K562 (cell line): ENCODE measurements around the gene RAP1GDS1. TPM values are rescaled to one million over a fixed set of nuclear protein-coding genes. Genes with fewer than 3 reads are reported as not detected.

ENCODE experiments used
- ARHGAP35 ChIP-seq: fragments of 450-650 bp; IDR thresholded peaks from 2 replicates; pipeline ENCODE4 v1.6.1; 2018; ENCODE audit not compliant: partially characterized antibody
- CEBPZ ChIP-seq: fragments of 150-350 bp; IDR thresholded peaks from 2 replicates; pipeline ENCODE4 v1.6.1; 2014; ENCODE audit warnings: low read depth, mild to moderate bottlenecking, low read length, borderline replicate concordance
- CHD4 ChIP-seq: fragments of 200-600 bp; sonication (generic); IDR thresholded peaks from 3 replicates; pipeline ENCODE4 v1.6.1; 2012; ENCODE audit warnings: low read depth, mild to moderate bottlenecking, mixed read lengths, low read length, inconsistent platforms; ENCODE audit not compliant: insufficient read depth, insufficient replicate concordance, poor library complexity, severe bottlenecking
- CHD7 ChIP-seq: fragments of 200-600 bp; sonication (generic); IDR thresholded peaks from one replicate; pipeline ENCODE4 v1.6.1; 2012; ENCODE audit warnings: mild to moderate bottlenecking, low read depth, low read length, inconsistent platforms
- CTCFL ChIP-seq: IDR thresholded peaks from 2 replicates; pipeline ENCODE4 v1.6.1; 2011; ENCODE audit warnings: borderline replicate concordance, low read depth, mild to moderate bottlenecking, moderate library complexity, low read length; ENCODE audit not compliant: insufficient read depth, poor library complexity, severe bottlenecking
- HMG20A ChIP-seq: fragments of 450-650 bp; formaldehyde crosslinking; conservative IDR thresholded peaks from 2 replicates; pipeline ENCODE4 v1.4.0; 2020; ENCODE audit warnings: mild to moderate bottlenecking, mixed read lengths
- KAT2B ChIP-seq: IDR thresholded peaks from one replicate; pipeline ENCODE4 v1.6.1; 2012; ENCODE audit warnings: low read depth, mild to moderate bottlenecking, control low read depth, inconsistent platforms, low read length, moderate library complexity
- USF2 ChIP-seq: sonication (generic); formaldehyde crosslinking; IDR thresholded peaks from 2 replicates; pipeline ENCODE4 v1.5.0; 2020; ENCODE audit warnings: missing genetic modification reagents
- polyA plus RNA-seq, 8 experiments: library from polyadenylated mRNA; depleted of rRNA in 4 of 8; stranded (reverse) in 5 of 8; unstranded in 3 of 8; fragments of >200 nt; fragmentation: Nextera tagmentation in 2 of 8; fragmentation: Illumina TruSeq in 1 of 8; extraction: Ambion mirVana in 2 of 8; extraction: Trizol in 1 of 8; gene quantifications; 2 replicates each; pipeline versions ENCODE4 v1.2.1 to v1.2.3, GENCODE V29; 2011 to 2014; ENCODE audit warnings: inconsistent platforms in 1 of 8, missing spikeins in 1 of 8
- total RNA-seq, 7 experiments: library from RNA; depleted of rRNA in 6 of 7; stranded (reverse); fragments of >200 nt in 6 of 7; fragmentation: Illumina TruSeq in 2 of 7; extraction: Trizol in 2 of 7; gene quantifications; 2 replicates each; pipeline versions ENCODE4 v1.2.1 to v1.2.3, GENCODE V29; 2011 to 2021; ENCODE audit warnings: low replicate concordance in 1 of 7

The RAP1GDS1 gene
- total and polyA plus RNA-seq, 9 of the 15 experiments (the other 6 are each of a cell fraction or from before 2014, with no cell fraction given): 27.2 to 55.6 (median 31.5) TPM

GRCh38 chr4:98232202-98232601 lies 29.0 kb upstream of the RAP1GDS1 start (continued):
- TF ChIP-seq CHD7 (no peak), HMG20A (CRISPR knock-in tag) (no peak), KAT2B (no peak), CHD4 (no peak), USF2 (CRISPR knock-in tag) (no peak), CEBPZ (no peak), CTCFL (no peak), ARHGAP35 (no peak)
